ENCODE data around the gene FBXL13. TPM values are rescaled to one million over a fixed set of nuclear protein-coding genes. Genes with fewer than 3 reads are reported as not detected.

Gene FBXL13
- total RNA-seq, 4 donors from 2014 or later, result 0.20 to 3.5 (median 1.8) TPM

- no peak for DNase-seq (ENCODE audit: low spot score in 2 of 2)
- WGBS, 2 donors, result 65 to 73% methylated on average over 5 of the region's 5 CpGs
- Histone ChIP-seq H3K27me3 (no peaks in the 10 kb centered on the region), H3K36me3 (peaks cover 0 to 17% (median 0%) of the 10 kb centered on the region in 3 donors), H3K4me1 (peaks cover 0 to 8% (median 0%) of the 10 kb centered on the region in 4 donors), H3K27ac (peak overlapping the region in 1 of 4 donors; percentile 11), H3K9me3 (no peaks in the 10 kb centered on the region), H3K4me3 (no peak overlapping the region)
- TF ChIP-seq CTCF (IDR thresholded peaks at IDR 0.05) (no peak), EP300 (IDR thresholded peaks at IDR 0.05) (no peak), POLR2A (IDR thresholded peaks at IDR 0.05) (no peak)
Measured at GRCh38 chr7:102874166-102874829, 200.3 kb downstream of the FBXL13 start.

GRCh38 chr7:102873470-102874165 is 201.0 kb downstream of the FBXL13 start:
- Histone ChIP-seq H3K4me3 (no peak overlapping the region), H3K9me3 (no peaks in the 10 kb centered on the region), H3K36me3 (peaks cover 0 to 12% (median 0%) of the 10 kb centered on the region in 3 donors), H3K4me1 (peaks cover 0 to 8% (median 0%) of the 10 kb centered on the region in 4 donors), H3K27me3 (no peaks in the 10 kb centered on the region), H3K27ac (peak overlapping the region in 1 of 4 donors; percentile 11)
- DNase-seq (ENCODE audit: low spot score in 2 of 2), result no peak
- TF ChIP-seq EP300 (IDR thresholded peaks at IDR 0.05) (no peak), POLR2A (IDR thresholded peaks at IDR 0.05) (no peak), CTCF (IDR thresholded peaks at IDR 0.05) (no peak)
- 70 to 73% methylated on average over 4 of the region's 4 CpGs for WGBS, 2 donors

DNA sequence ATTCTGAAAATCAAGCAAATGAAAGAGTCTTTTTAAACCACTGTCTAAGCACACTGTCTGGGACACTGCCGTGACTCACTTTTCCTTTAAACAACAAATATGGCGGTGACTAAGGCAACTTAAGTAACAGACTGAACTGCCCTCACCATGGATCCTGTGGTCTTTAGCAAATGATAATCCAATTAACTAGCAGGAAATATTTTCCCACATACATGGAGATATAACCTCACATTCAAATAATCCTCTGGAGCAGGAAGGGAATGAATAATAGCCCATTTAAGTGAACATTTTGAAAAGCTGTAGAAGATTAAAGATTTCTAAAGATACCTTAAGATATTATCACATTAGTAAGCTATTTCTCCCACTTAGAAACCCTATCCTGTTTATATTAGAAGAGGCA is 202.1 kb downstream of the FBXL13 start:
- Histone ChIP-seq H3K27me3 (no peaks in the 10 kb centered on the region), H3K4me1 (peaks cover 0 to 8% (median 0%) of the 10 kb centered on the region in 4 donors), H3K9me3 (no peaks in the 10 kb centered on the region), H3K27ac (no peak overlapping the region), H3K4me3 (no peak overlapping the region), H3K36me3 (peaks cover 0 to 12% (median 0%) of the 10 kb centered on the region in 3 donors)
- 90% methylated on average over 2 of the region's 2 CpGs for WGBS, 2 donors
- TF ChIP-seq POLR2A (IDR thresholded peaks at IDR 0.05) (no peak), EP300 (IDR thresholded peaks at IDR 0.05) (no peak), CTCF (IDR thresholded peaks at IDR 0.05) (no peak)
- no peak for DNase-seq (ENCODE audit: low spot score in 2 of 2)

- Histone ChIP-seq H3K9me3 (no peaks in the 10 kb centered on the region), H3K27ac (no peak overlapping the region), H3K4me3 (no peak overlapping the region), H3K4me1 (peaks cover 0 to 6% (median 0%) of the 10 kb centered on the region in 4 donors), H3K36me3 (peaks cover 0 to 5% (median 0%) of the 10 kb centered on the region in 3 donors), H3K27me3 (no peaks in the 10 kb centered on the region)
- 89 to 94% methylated on average over 5 of the region's 5 CpGs for WGBS, 2 donors
- no peak for DNase-seq (ENCODE audit: low spot score in 2 of 2)
- TF ChIP-seq CTCF (IDR thresholded peaks at IDR 0.05) (no peak), EP300 (IDR thresholded peaks at IDR 0.05) (no peak)
Measured at GRCh38 chr7:102869195-102869594, 205.4 kb downstream of the FBXL13 start.
